K562 (cell line): ENCODE results near the gene ZNF133. TPM values are rescaled to one million over a fixed set of nuclear protein-coding genes. Genes with fewer than 3 reads are reported as not detected.

Source experiments
- ATAC-seq: fragments of 200-7000 bp; cut with Tn5 transposase; 3 replicates; pipeline ENCODE4 v1.9.1; 2020; ENCODE audit warnings: moderate library complexity
- BruUV-seq: library from RNA; stranded (reverse); fragments of 400-500 nt; replicated peaks from 2 replicates; lab custom pipeline; 2021; lab: Mats Ljungman, UMichigan
- CTCF ChIA-PET: fragments of 300-600 bp; formaldehyde crosslinking; extraction: SDS; loops from one replicate; lab custom pipeline; 2021; ENCODE audit warnings: low intra/inter-chr PET ratio; lab: Yijun Ruan, JAX
- POLR2A ChIA-PET: fragments of 300-600, 350-650 bp; sonication (Branson Sonifier 250); formaldehyde crosslinking; extraction: SDS; loops from one replicate; lab custom pipeline; 2021; ENCODE audit warnings: antibody characterized with exemption, inconsistent platforms; lab: Yijun Ruan, JAX
- DNase-seq, 4 experiments: peaks; one replicate each; pipeline versions ENCODE4 v3.0.0 to v3.0.0-alpha.2; 2011 to 2018; ENCODE audit warnings: low spot score in 3 of 4, mixed read lengths in 3 of 4; ENCODE audit errors: extremely low read depth in 1 of 4
- FAIRE-seq: peaks from 2 replicates; lab custom pipeline; 2011; peaks lifted over from hg19 to GRCh38; lab: Jason Lieb, UNC
- H2AFZ ChIP-seq: 2 replicates; pipeline ENCODE4 v1.6.0; 2011; ENCODE audit warnings: low read depth, low read length, control low read depth, inconsistent platforms
- H3K27ac ChIP-seq: fragments of 200-600 bp; 3 replicates; pipeline ENCODE4 v1.8.0; 2011; ENCODE audit warnings: low read depth, mild to moderate bottlenecking, control low read depth, inconsistent platforms, low read length, moderate library complexity, mixed read lengths; ENCODE audit errors: extremely low read depth
- H3K27me3 ChIP-seq, 2 experiments: fragments of 300-600 bp in 1 of 2; 2 replicates in 1 of 2; 3 replicates in 1 of 2; pipeline versions ENCODE4 v1.6.0 to v1.8.0; 2011; ENCODE audit warnings: inconsistent platforms in 2 of 2, low read length in 2 of 2, mild to moderate bottlenecking in 1 of 2, mixed read lengths in 1 of 2, moderate library complexity in 1 of 2; ENCODE audit not compliant: control insufficient read depth in 2 of 2, insufficient read depth in 2 of 2
- H3K36me3 ChIP-seq: fragments of 300-600 bp; 3 replicates; pipeline ENCODE4 v1.8.0; 2011; ENCODE audit warnings: mild to moderate bottlenecking, low read length, inconsistent platforms; ENCODE audit not compliant: control insufficient read depth, insufficient read depth
- H3K4me1 ChIP-seq, 2 experiments: fragments of 200-600 bp in 1 of 2; replicated peaks in 1 of 2; 2 replicates in 1 of 2; 3 replicates in 1 of 2; pipeline versions ENCODE4 v1.5.1 to v1.8.0; 2011; ENCODE audit warnings: inconsistent platforms in 2 of 2, low read length in 2 of 2, mild to moderate bottlenecking in 1 of 2, mixed read lengths in 1 of 2, moderate library complexity in 1 of 2; ENCODE audit not compliant: control insufficient read depth in 2 of 2, insufficient read depth in 2 of 2
- H3K4me2 ChIP-seq: 2 replicates; pipeline ENCODE4 v1.6.1; 2011; ENCODE audit warnings: low read length, control low read depth, inconsistent platforms, mixed read lengths; ENCODE audit not compliant: insufficient read depth
- H3K4me3 ChIP-seq: fragments of 200-600 bp; sonication (generic), shearing (Covaris generic); 2 replicates; pipeline ENCODE4 v1.5.1; 2016; ENCODE audit warnings: control low read depth, inconsistent platforms
- H3K79me2 ChIP-seq: fragments of 200-600 bp; 3 replicates; pipeline ENCODE4 v1.8.0; 2011; ENCODE audit warnings: low read length, inconsistent platforms; ENCODE audit not compliant: control insufficient read depth, insufficient read depth
- H3K9ac ChIP-seq, 2 experiments: 2 replicates each; pipeline versions ENCODE4 v1.6.0 to v1.6.1; 2011; ENCODE audit warnings: low read depth in 2 of 2, low read length in 2 of 2, control low read depth in 1 of 2, inconsistent platforms in 1 of 2, mild to moderate bottlenecking in 1 of 2, mixed read lengths in 1 of 2; ENCODE audit not compliant: insufficient read depth in 1 of 2
- H3K9me1 ChIP-seq: one replicate; pipeline ENCODE4 v1.6.0; 2011; ENCODE audit warnings: inconsistent platforms, mild to moderate bottlenecking, low read length, moderate library complexity; ENCODE audit not compliant: control insufficient read depth, insufficient read depth
- H3K9me3 ChIP-seq: replicated peaks from 2 replicates; pipeline ENCODE4 v1.5.1; 2011; ENCODE audit warnings: low read depth, low read length, inconsistent platforms; ENCODE audit not compliant: control insufficient read depth, insufficient read depth
- H4K20me1 ChIP-seq: replicated peaks from 2 replicates; pipeline ENCODE4 v1.6.1; 2011; ENCODE audit warnings: low read length, inconsistent platforms, mixed read lengths; ENCODE audit not compliant: control insufficient read depth, insufficient read depth
- EWSR1 ChIP-seq: fragments of 450-650 bp; IDR thresholded peaks from 2 replicates; pipeline ENCODE4 v1.6.1; 2018; ENCODE audit warnings: borderline replicate concordance, mild to moderate bottlenecking, low read depth, moderate library complexity; ENCODE audit not compliant: partially characterized antibody
- KLF1 ChIP-seq: fragments of 450-650 bp; IDR thresholded peaks from 2 replicates; pipeline ENCODE4 v1.6.1; 2016; ENCODE audit warnings: missing genetic modification characterization, missing compliant biosample characterization
- NEUROD1 ChIP-seq: fragments of 150-350 bp; IDR thresholded peaks from 2 replicates; pipeline ENCODE4 v1.6.1; 2014; ENCODE audit warnings: borderline replicate concordance, low read length, low read depth; ENCODE audit not compliant: partially characterized antibody
- NFIX ChIP-seq: fragments of 250-450 bp; sonication (Bioruptor Pico); IDR thresholded peaks from 2 replicates; pipeline ENCODE4 v1.4.0; 2020; ENCODE audit warnings: low read depth, mild to moderate bottlenecking, moderate library complexity
- POLR2H ChIP-seq: IDR thresholded peaks from 2 replicates; pipeline ENCODE4 v1.6.1; 2016; ENCODE audit warnings: missing genetic modification characterization, low read depth, mild to moderate bottlenecking, control low read depth, missing compliant biosample characterization, moderate library complexity
- SETDB1 ChIP-seq: IDR thresholded peaks from one replicate; pipeline ENCODE4 v1.6.1; 2012; ENCODE audit warnings: low read length, control low read depth, inconsistent platforms
- SOX6 ChIP-seq: fragments of 450-650 bp; IDR thresholded peaks from 2 replicates; pipeline ENCODE4 v1.6.1; 2014; ENCODE audit warnings: mild to moderate bottlenecking
- SUPT5H ChIP-seq: fragments of 450-650 bp; IDR thresholded peaks from 2 replicates; pipeline ENCODE4 v1.6.1; 2016
- ZBTB8A ChIP-seq: fragments of 450-650 bp; IDR thresholded peaks from 2 replicates; pipeline ENCODE4 v1.6.1; 2018; ENCODE audit warnings: mild to moderate bottlenecking, moderate library complexity; ENCODE audit not compliant: partially characterized antibody
- ZC3H8 ChIP-seq: fragments of 450-650 bp; IDR thresholded peaks from 2 replicates; pipeline ENCODE4 v1.6.1; 2017
- ZKSCAN8 ChIP-seq: fragments of 200-800 bp; sonication (Bioruptor generic); IDR thresholded peaks from 2 replicates; pipeline ENCODE4 v1.6.1; 2016; ENCODE audit warnings: missing genetic modification characterization, missing compliant biosample characterization
- WGBS: fragments of 100-300 bp; shearing (Covaris generic); methylation state at CpG from one replicate; pipeline ENCODE4 v1.1.6; 2016; ENCODE audit warnings: low coverage, mixed read lengths; ENCODE audit not compliant: insufficient coverage; ENCODE audit errors: missing lambda C conversion rate; 5-methylcytosine and 5-hydroxymethylcytosine counted together
- in situ Hi-C: fragments of 300-500 bp; cut with MboI; formaldehyde crosslinking; loops from 4 replicates; pipeline ENCODE4 v1.15.0; 2018; ENCODE audit warnings: inconsistent platforms, mixed read lengths
- intact Hi-C: fragments of 100-400 bp; cut with micrococcal nuclease; formaldehyde crosslinking; loops from 2 replicates; pipeline ENCODE4 v1.14.2; 2022
- polyA plus RNA-seq, 8 experiments: library from polyadenylated mRNA; depleted of rRNA in 4 of 8; stranded (reverse) in 5 of 8; unstranded in 3 of 8; fragments of >200 nt; fragmentation: Nextera tagmentation in 2 of 8; fragmentation: Illumina TruSeq in 1 of 8; extraction: Ambion mirVana in 2 of 8; extraction: Trizol in 1 of 8; gene quantifications; 2 replicates each; pipeline versions ENCODE4 v1.2.1 to v1.2.3, GENCODE V29; 2011 to 2014; ENCODE audit warnings: inconsistent platforms in 1 of 8, missing spikeins in 1 of 8
- total RNA-seq, 7 experiments: library from RNA; depleted of rRNA in 6 of 7; stranded (reverse); fragments of >200 nt in 6 of 7; fragmentation: Illumina TruSeq in 2 of 7; extraction: Trizol in 2 of 7; gene quantifications; 2 replicates each; pipeline versions ENCODE4 v1.2.1 to v1.2.3, GENCODE V29; 2011 to 2021; ENCODE audit warnings: low replicate concordance in 1 of 7
- TF ChIP-seq, protein P1 (sequence below): fragments of 250-450 bp; sonication (Bioruptor Pico); IDR thresholded peaks from 2 replicates; pipeline ENCODE4 v1.4.0; 2020; ENCODE audit warnings: borderline replicate concordance
- TF ChIP-seq, protein P2 (sequence below): IDR thresholded peaks from 3 replicates; pipeline ENCODE4 v1.6.1; 2011; ENCODE audit warnings: borderline replicate concordance, mild to moderate bottlenecking, moderate library complexity; ENCODE audit not compliant: insufficient read length; ENCODE audit errors: extremely low read depth

The ZNF133 gene
- total and polyA plus RNA-seq, 9 of the 15 experiments (the other 6 are each of a cell fraction or from before 2014, with no cell fraction given) = 1.1 to 6.5 (median 3.8) TPM

DNA sequence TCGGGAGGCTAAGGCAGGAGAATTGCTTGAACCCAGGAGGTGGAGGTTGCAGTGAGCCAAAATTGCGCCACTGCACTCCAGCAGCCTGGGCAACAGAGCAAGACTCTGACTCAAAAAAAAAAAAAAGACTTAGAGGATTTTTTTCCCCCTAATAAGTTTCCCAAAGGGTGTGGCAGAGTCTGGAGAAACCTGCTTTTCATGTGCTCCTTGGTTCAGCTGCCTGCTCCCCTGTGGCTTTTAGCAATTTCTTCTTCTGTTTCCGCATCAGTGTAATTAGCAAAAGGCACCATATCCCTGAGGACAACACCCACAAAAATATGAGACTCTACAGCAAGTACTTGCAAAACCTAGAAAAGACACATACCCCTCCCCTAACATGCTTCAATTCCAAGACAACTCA lies 28.6 kb upstream of the ZNF133 start:
- no TSS peak for BruUV-seq
- Histone ChIP-seq H3K4me1 (peaks cover 0 to 8% of the 10 kb centered on the region in 2 experiments; a peak in 2 of 5 replicates), H3K36me3 (no peaks in the 10 kb centered on the region), H3K9me3 (no peaks in the 10 kb centered on the region), H3K9me1 (no peaks in the 10 kb centered on the region), H2AFZ (no peak overlapping the region), H3K79me2 (no peaks in the 10 kb centered on the region), H3K27ac (no peak overlapping the region), H4K20me1 (no peaks in the 10 kb centered on the region), H3K4me2 (no peak overlapping the region), H3K27me3 (no peaks in the 10 kb centered on the region; a peak in 1 of 5 replicates), H3K4me3 (no peak overlapping the region), H3K9ac (no peak overlapping the region)
- DNase-seq (no peak), FAIRE-seq (no peak), ATAC-seq (no peak)
- WGBS = 15% methylated on average over 2 of the region's 3 CpGs
- no peak for TF ChIP-seq NEUROD1
- TF ChIP-seq POLR2H = no peak
- no peak for TF ChIP-seq ZKSCAN8 (CRISPR knock-in tag)
- TF ChIP-seq EWSR1 = no peak
- in situ Hi-C loops (no loop called here), intact Hi-C loops (no loop called here)
- CTCF ChIA-PET = no interaction called here
- POLR2A ChIA-PET = no interaction called here

DNA sequence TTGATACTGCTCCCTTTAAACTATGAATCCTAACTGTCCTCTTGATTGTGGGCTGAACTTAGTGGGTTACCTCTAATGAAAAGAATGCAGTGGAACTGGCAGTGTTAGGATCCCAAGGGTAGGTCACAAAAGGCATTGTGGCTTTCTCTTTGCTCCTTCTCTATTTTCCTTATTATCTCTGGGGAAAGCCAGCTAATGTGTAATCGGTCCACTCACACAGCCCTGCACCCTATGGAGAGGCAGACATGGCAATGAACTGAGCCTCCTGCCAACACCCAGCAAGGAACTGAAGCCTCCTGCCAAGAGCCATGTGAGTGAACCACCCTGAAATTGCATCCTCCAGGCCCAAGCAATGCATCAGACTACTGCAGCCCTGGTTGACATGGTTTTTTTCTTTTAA lies 24.6 kb upstream of the ZNF133 start:
- Histone ChIP-seq H3K4me2 (no peak overlapping the region), H4K20me1 (no peaks in the 10 kb centered on the region), H3K9me1 (no peaks in the 10 kb centered on the region), H3K27me3 (peaks cover 0 to 9% of the 10 kb centered on the region in 2 experiments; a peak in 3 of 5 replicates), H3K79me2 (no peaks in the 10 kb centered on the region), H3K4me1 (no peaks in the 10 kb centered on the region), H3K4me3 (no peak overlapping the region), H3K9me3 (no peaks in the 10 kb centered on the region), H3K9ac (no peak overlapping the region), H2AFZ (no peak overlapping the region), H3K27ac (no peak overlapping the region), H3K36me3 (no peaks in the 10 kb centered on the region)
- in situ Hi-C loops = no loop called here
- intact Hi-C loops = no loop called here
- WGBS = 0% methylated on average over 1 of the region's 1 CpG
- no TSS peak for BruUV-seq
- ChIA-PET POLR2A (interaction anchor here (1.1 kb wide), 1 partner anchor 9 kb away, joined by 3 read pairs; no protein-coding TSS in a partner anchor), CTCF (no interaction called here)
- FAIRE-seq (no peak), ATAC-seq (no peak), DNase-seq (no peak)
- TF ChIP-seq SETDB1 = no peak
- TF ChIP-seq SUPT5H = no peak
- TF ChIP-seq ZBTB8A = no peak
- no peak for TF ChIP-seq SOX6
- TF ChIP-seq ZC3H8 = no peak
- TF ChIP-seq, protein P1, sequence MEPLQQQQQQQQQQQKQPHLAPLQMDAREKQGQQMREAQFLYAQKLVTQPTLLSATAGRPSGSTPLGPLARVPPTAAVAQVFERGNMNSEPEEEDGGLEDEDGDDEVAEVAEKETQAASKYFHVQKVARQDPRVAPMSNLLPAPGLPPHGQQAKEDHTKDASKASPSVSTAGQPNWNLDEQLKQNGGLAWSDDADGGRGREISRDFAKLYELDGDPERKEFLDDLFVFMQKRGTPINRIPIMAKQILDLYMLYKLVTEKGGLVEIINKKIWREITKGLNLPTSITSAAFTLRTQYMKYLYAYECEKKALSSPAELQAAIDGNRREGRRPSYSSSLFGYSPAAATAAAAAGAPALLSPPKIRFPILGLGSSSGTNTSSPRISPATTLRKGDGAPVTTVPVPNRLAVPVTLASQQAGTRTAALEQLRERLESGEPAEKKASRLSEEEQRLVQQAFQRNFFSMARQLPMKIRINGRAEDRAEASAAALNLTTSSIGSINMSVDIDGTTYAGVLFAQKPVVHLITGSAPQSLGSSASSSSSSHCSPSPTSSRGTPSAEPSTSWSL = no peak
- no peak for TF ChIP-seq KLF1 (tag)
- TF ChIP-seq NFIX (CRISPR knock-in tag) = no peak
- TF ChIP-seq, protein P2, sequence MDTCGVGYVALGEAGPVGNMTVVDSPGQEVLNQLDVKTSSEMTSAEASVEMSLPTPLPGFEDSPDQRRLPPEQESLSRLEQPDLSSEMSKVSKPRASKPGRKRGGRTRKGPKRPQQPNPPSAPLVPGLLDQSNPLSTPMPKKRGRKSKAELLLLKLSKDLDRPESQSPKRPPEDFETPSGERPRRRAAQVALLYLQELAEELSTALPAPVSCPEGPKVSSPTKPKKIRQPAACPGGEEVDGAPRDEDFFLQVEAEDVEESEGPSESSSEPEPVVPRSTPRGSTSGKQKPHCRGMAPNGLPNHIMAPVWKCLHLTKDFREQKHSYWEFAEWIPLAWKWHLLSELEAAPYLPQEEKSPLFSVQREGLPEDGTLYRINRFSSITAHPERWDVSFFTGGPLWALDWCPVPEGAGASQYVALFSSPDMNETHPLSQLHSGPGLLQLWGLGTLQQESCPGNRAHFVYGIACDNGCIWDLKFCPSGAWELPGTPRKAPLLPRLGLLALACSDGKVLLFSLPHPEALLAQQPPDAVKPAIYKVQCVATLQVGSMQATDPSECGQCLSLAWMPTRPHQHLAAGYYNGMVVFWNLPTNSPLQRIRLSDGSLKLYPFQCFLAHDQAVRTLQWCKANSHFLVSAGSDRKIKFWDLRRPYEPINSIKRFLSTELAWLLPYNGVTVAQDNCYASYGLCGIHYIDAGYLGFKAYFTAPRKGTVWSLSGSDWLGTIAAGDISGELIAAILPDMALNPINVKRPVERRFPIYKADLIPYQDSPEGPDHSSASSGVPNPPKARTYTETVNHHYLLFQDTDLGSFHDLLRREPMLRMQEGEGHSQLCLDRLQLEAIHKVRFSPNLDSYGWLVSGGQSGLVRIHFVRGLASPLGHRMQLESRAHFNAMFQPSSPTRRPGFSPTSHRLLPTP = no peak
